IMR-90 (cell line): ENCODE measurements around the gene AKAP8L. TPM values are rescaled to one million over a fixed set of nuclear protein-coding genes. Genes with fewer than 3 reads are reported as not detected.
A peak's percentile ranks its signal among the peaks of the same experiment; 100 is the strongest.

ENCODE experiments used
- ATAC-seq: fragments of 200-7000 bp; cut with Tn5 transposase; 2 replicates; pipeline ENCODE4 v1.9.1; 2020; ENCODE audit warnings: low read depth, mild to moderate bottlenecking, moderate library complexity
- BruUV-seq: library from RNA; stranded (reverse); fragments of 400-500 nt; replicated peaks from 2 replicates; lab custom pipeline; 2021; lab: Mats Ljungman, UMichigan
- CTCF ChIA-PET: fragments of 300-600 bp; formaldehyde crosslinking; extraction: SDS; loops from one replicate; lab custom pipeline; 2021; ENCODE audit warnings: antibody characterized with exemption; lab: Yijun Ruan, JAX
- POLR2A ChIA-PET: fragments of 300-600 bp; sonication (Branson Sonifier 250); formaldehyde crosslinking; loops from one replicate; lab custom pipeline; 2022; ENCODE audit warnings: antibody characterized with exemption; ENCODE audit not compliant: unreplicated experiment; lab: Charles Lee
- DNase-seq: peaks from one replicate; pipeline ENCODE4 v3.0.0; 2013
- H2AFZ ChIP-seq: replicated peaks from 2 replicates; pipeline ENCODE3; 2013; ENCODE audit warnings: low read length, mild to moderate bottlenecking; ENCODE audit not compliant: poor library complexity
- H2AK5ac ChIP-seq: 2 replicates; pipeline ENCODE4 v1.6.1; 2013; ENCODE audit warnings: low read depth, low read length, inconsistent platforms
- H2AK9ac ChIP-seq: replicated peaks from 2 replicates; pipeline ENCODE3; 2013; ENCODE audit warnings: mild to moderate bottlenecking, low read depth, low read length, moderate library complexity; ENCODE audit not compliant: poor library complexity
- H2BK120ac ChIP-seq: 2 replicates; pipeline ENCODE4 v1.6.1; 2013; ENCODE audit warnings: low read depth, low read length, inconsistent platforms
- H2BK15ac ChIP-seq: 3 replicates; pipeline ENCODE4 v1.6.1; 2013; ENCODE audit warnings: low read depth, low read length, inconsistent platforms
- H2BK20ac ChIP-seq: 2 replicates; pipeline ENCODE4 v1.6.1; 2013; ENCODE audit warnings: low read depth, mild to moderate bottlenecking, inconsistent platforms, low read length, moderate library complexity
- H2BK5ac ChIP-seq: 2 replicates; pipeline ENCODE4 v1.6.1; 2013; ENCODE audit warnings: mild to moderate bottlenecking, low read depth, low read length, inconsistent platforms; ENCODE audit not compliant: poor library complexity, severe bottlenecking
- H3K14ac ChIP-seq: replicated peaks from 2 replicates; pipeline ENCODE4 v1.6.1; 2013; ENCODE audit warnings: low read depth, low read length, inconsistent platforms
- H3K18ac ChIP-seq: 2 replicates; pipeline ENCODE4 v1.6.1; 2013; ENCODE audit warnings: low read depth, low read length, control low read depth
- H3K23ac ChIP-seq: 2 replicates; pipeline ENCODE4 v1.6.1; 2013; ENCODE audit warnings: low read depth, low read length, inconsistent platforms
- H3K27ac ChIP-seq: 2 replicates; pipeline ENCODE4 v1.5.1; 2013; ENCODE audit warnings: mild to moderate bottlenecking, control low read depth, low read length; ENCODE audit not compliant: insufficient read depth
- H3K27me3 ChIP-seq: 2 replicates; pipeline ENCODE4 v1.6.1; 2013; ENCODE audit warnings: low read length; ENCODE audit not compliant: control insufficient read depth, insufficient read depth
- H3K36me3 ChIP-seq: 2 replicates; pipeline ENCODE4 v1.6.1; 2013; ENCODE audit warnings: low read length, mixed read lengths; ENCODE audit not compliant: control insufficient read depth, insufficient read depth
- H3K4ac ChIP-seq: 2 replicates; pipeline ENCODE4 v1.6.1; 2013; ENCODE audit warnings: low read depth, low read length, inconsistent platforms
- H3K4me1 ChIP-seq: 2 replicates; pipeline ENCODE4 v1.6.1; 2013; ENCODE audit warnings: low read length, mixed read lengths; ENCODE audit not compliant: control insufficient read depth, insufficient read depth
- H3K4me2 ChIP-seq: 2 replicates; pipeline ENCODE4 v1.6.1; 2013; ENCODE audit warnings: low read depth, mild to moderate bottlenecking, control low read depth, low read length, moderate library complexity
- H3K4me3 ChIP-seq: 2 replicates; pipeline ENCODE4 v1.5.1; 2013; ENCODE audit warnings: low read depth, mild to moderate bottlenecking, control low read depth, low read length, moderate library complexity; ENCODE audit not compliant: insufficient read depth
- H3K56ac ChIP-seq: 2 replicates; pipeline ENCODE4 v1.6.1; 2013; ENCODE audit warnings: low read length, inconsistent platforms; ENCODE audit not compliant: insufficient read depth; ENCODE audit errors: extremely low read depth
- H3K79me1 ChIP-seq, 2 experiments: 2 replicates each; pipeline ENCODE4 v1.6.1; 2013; ENCODE audit warnings: low read length in 2 of 2, inconsistent platforms in 1 of 2, low read depth in 1 of 2
- H3K9ac ChIP-seq: 2 replicates; pipeline ENCODE4 v1.6.1; 2013; ENCODE audit warnings: low read depth, low read length, control low read depth
- H3K9me1 ChIP-seq: 2 replicates; pipeline ENCODE4 v1.6.1; 2013; ENCODE audit warnings: low read length, inconsistent platforms; ENCODE audit not compliant: insufficient read depth
- H3K9me3 ChIP-seq: 2 replicates; pipeline ENCODE4 v1.6.1; 2013; ENCODE audit warnings: low read length; ENCODE audit not compliant: control insufficient read depth, insufficient read depth
- H4K20me1 ChIP-seq: 2 replicates; pipeline ENCODE4 v1.6.1; 2013; ENCODE audit warnings: low read length, inconsistent platforms; ENCODE audit not compliant: insufficient read depth
- H4K5ac ChIP-seq: 2 replicates; pipeline ENCODE4 v1.6.1; 2013; ENCODE audit warnings: mild to moderate bottlenecking, low read depth, low read length, control low read depth
- H4K8ac ChIP-seq, 2 experiments: 2 replicates each; pipeline ENCODE4 v1.6.1; 2013; ENCODE audit warnings: low read depth in 2 of 2, low read length in 2 of 2, control low read depth in 1 of 2, inconsistent platforms in 1 of 2
- H4K91ac ChIP-seq: 2 replicates; pipeline ENCODE4 v1.6.1; 2013; ENCODE audit warnings: low read depth, low read length, inconsistent platforms; ENCODE audit not compliant: insufficient read depth
- MAZ ChIP-seq: IDR thresholded peaks from 2 replicates; pipeline ENCODE4 v1.6.1; 2012; ENCODE audit warnings: low read depth, mild to moderate bottlenecking, low read length, improper control_type of control experiment, moderate library complexity, borderline replicate concordance
- MXI1 ChIP-seq: IDR thresholded peaks from 2 replicates; pipeline ENCODE4 v1.6.1; 2012; ENCODE audit warnings: low read depth, mild to moderate bottlenecking, low read length, moderate library complexity, borderline replicate concordance
- NFE2L2 ChIP-seq: fragments of 150-350 bp; IDR thresholded peaks from 2 replicates; pipeline ENCODE4 v1.6.1; 2016; ENCODE audit warnings: low read depth, mild to moderate bottlenecking, low read length
- WGBS, 2 experiments: methylation state at CpG; one replicate each; pipeline versions ENCODE4 v1.1.5 to v1.1.7; 2013; ENCODE audit warnings: missing lambda C conversion rate in 2 of 2; ENCODE audit not compliant: insufficient read length in 1 of 2; ENCODE audit errors: extremely low coverage in 2 of 2; 5-methylcytosine and 5-hydroxymethylcytosine counted together
- dilution Hi-C: fragments of 300-500 bp; cut with HindIII; formaldehyde crosslinking; loops from one replicate; pipeline ENCODE4 v1.14.3; 2018; ENCODE audit warnings: low sequenced_read_pairs; ENCODE audit not compliant: unreplicated experiment
- in situ Hi-C: fragments of 300-500 bp; cut with MboI; formaldehyde crosslinking; loops from 3 replicates; pipeline ENCODE4 v1.14.3; 2019; ENCODE audit warnings: low sequenced_read_pairs, inconsistent platforms, mixed read lengths
- intact Hi-C: fragments of 100-400 bp; cut with micrococcal nuclease; formaldehyde crosslinking; loops from 2 replicates; pipeline ENCODE4 v1.10.0; 2022
- polyA plus RNA-seq, 3 experiments: library from polyadenylated mRNA; depleted of rRNA; stranded (reverse); fragments of >200 nt; gene quantifications; 2 replicates each; pipeline ENCODE4 v1.2.3, GENCODE V29; 2012; ENCODE audit warnings: low replicate concordance in 1 of 3
- total RNA-seq: library from RNA; depleted of rRNA; stranded (reverse); fragments of >200 nt; gene quantifications from 2 replicates; pipeline ENCODE4 v1.2.3, GENCODE V29; 2012
- TF ChIP-seq, protein P1 (sequence below): fragments of 150-350 bp; IDR thresholded peaks from 2 replicates; pipeline ENCODE4 v1.6.1; 2016; ENCODE audit warnings: low read depth, mild to moderate bottlenecking, low read length, moderate library complexity, borderline replicate concordance

Gene AKAP8L
- total and polyA plus RNA-seq, 2 of the 4 experiments (the other 2 are of a cell fraction): 43.1 to 44.6 TPM

DNA sequence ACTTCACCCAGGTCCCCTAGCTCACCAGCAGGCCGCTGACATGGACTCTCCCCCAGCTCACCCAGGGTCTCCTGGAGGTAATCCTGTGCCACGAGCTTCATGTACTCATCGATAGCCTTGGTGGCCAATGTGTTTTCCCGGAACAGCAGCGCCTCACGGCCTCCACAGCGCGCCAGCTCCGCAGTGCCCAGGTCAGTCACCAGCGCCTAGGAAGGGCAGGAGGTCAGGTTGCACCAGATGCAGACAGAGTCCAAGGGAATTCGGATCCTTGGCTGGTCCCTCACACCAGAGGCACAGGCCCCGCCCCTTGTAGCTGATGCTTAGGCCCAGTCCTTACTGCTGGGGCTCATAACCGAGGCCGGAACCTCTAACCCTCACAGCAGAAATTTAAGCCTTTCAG, 37.7 kb upstream of the AKAP8L start:
- Histone ChIP-seq H4K20me1 (no peaks in the 10 kb centered on the region; the same call in 1 of the 2 replicates), H3K4me1 (peaks cover 7% of the 10 kb centered on the region; the same call in 1 of the 2 replicates), H3K23ac (no peak overlapping the region), H3K4me3 (no peak overlapping the region), H2AK9ac (no peak overlapping the region), H3K79me1 (no peaks in the 10 kb centered on the region), H3K4me2 (no peak overlapping the region), H3K9me3 (no peaks in the 10 kb centered on the region), H3K56ac (no peak overlapping the region), H2AFZ (peak overlapping the region; percentile 48), H3K9me1 (peaks cover 10% of the 10 kb centered on the region; the same call in 1 of the 2 replicates), H3K4ac (no peak overlapping the region), H2BK5ac (no peak overlapping the region), H3K27me3 (peaks cover 45% of the 10 kb centered on the region), H2BK20ac (no peak overlapping the region), H3K36me3 (no peaks in the 10 kb centered on the region), H4K8ac (no peak overlapping the region), H4K91ac (no peak overlapping the region), H3K27ac (no peak overlapping the region), H2BK120ac (no peak overlapping the region), H3K9ac (no peak overlapping the region), H2BK15ac (no peak overlapping the region), H4K5ac (no peak overlapping the region), H3K14ac (no peak overlapping the region), H3K18ac (no peak overlapping the region), H2AK5ac (no peak overlapping the region)
- 16% methylated on average over 13 of the region's 14 CpGs; no CpG with 5 or more reads in 1 of the 2 experiments for WGBS, 2 experiments
- TF ChIP-seq, protein P1, sequence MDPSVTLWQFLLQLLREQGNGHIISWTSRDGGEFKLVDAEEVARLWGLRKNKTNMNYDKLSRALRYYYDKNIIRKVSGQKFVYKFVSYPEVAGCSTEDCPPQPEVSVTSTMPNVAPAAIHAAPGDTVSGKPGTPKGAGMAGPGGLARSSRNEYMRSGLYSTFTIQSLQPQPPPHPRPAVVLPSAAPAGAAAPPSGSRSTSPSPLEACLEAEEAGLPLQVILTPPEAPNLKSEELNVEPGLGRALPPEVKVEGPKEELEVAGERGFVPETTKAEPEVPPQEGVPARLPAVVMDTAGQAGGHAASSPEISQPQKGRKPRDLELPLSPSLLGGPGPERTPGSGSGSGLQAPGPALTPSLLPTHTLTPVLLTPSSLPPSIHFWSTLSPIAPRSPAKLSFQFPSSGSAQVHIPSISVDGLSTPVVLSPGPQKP: no peak
- TF ChIP-seq MAZ (no peak), NFE2L2 (no peak), MXI1 (no peak)
- ChIA-PET CTCF (no interaction called here), POLR2A (no interaction called here)
- no peak for DNase-seq
- in situ Hi-C loops (no loop called here), intact Hi-C loops (loop anchor here (10.0 kb wide), 1 partner anchor 98 kb away; no protein-coding TSS in a partner anchor), dilution Hi-C loops (no loop called here)
- BruUV-seq: no TSS peak
- no peak for ATAC-seq
